ENCODE measurements around the gene PPAN.

Gene PPAN

DNA sequence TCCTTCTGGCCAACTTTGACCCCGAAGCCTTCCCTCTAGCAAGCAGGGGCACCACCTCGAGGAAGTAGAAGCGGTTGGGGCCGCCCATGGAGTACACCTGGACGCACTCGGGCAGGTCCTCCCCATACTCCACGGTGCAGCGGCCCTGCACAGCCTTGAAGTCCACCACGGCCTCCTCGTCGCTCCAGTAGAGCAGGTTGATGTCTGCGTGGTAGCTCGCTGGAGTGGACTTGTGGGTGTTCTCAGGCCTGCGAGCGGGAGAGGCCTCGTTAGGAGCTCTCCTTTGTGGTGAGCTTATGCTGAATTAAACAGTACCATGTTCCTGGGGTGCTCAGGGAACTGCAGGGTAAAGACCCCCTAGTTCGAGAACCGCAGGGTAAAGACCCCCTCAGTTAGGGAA, 35.8 kb downstream of the PPAN start:
- DNase-seq, result no peak

- peak; percentile 83 for DNase-seq
Observed at GRCh38 chr19:10142701-10143375, 36.7 kb downstream of the PPAN start.

GRCh38 chr19:10143681-10144080, 37.5 kb downstream of the PPAN start:
- peak; percentile 32 for DNase-seq

DNA sequence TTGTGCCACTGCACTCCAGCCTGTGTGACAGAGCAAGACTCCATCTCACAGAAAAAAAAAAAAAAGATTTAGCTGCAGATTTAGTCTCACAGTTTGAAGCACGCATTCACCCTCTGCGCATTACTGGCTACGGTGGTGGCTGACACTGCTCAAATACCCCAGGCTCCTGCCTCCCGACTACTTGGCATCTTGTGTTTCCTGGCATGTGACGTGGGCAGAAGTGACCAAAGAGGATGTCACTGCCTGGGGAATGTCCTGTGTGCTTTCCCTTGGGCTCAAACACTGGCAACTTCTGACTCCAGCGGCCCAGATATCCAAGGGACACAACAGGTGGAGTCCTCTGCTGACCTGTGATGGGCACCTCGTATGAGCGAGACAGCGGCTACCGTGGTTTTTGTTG, 38.2 kb downstream of the PPAN start:
- DNase-seq, result peak; percentile 12

GRCh38 chr19:10145031-10145430, 38.9 kb downstream of the PPAN start:
- DNase-seq, result peak; percentile 18

DNA sequence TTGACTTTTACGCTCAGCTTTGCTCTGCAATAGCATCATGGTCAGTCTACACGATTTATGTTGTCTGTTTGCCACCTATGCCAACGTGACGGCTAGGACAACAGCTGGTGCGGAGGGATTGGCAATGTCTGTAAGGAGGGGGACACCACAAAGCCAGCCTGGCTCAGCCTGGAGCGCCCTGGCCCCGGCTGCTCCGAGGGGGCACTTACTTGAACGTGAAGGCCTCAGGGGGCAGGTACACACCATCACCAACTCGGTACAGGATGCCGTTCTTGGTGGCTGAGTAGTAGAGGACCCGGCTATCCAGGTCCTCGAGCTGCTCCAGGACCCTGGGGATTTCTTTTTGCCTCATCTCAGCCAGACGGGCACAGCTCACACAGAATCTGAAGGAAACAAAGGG, 40.0 kb downstream of the PPAN start:
- DNase-seq, result no peak

DNA sequence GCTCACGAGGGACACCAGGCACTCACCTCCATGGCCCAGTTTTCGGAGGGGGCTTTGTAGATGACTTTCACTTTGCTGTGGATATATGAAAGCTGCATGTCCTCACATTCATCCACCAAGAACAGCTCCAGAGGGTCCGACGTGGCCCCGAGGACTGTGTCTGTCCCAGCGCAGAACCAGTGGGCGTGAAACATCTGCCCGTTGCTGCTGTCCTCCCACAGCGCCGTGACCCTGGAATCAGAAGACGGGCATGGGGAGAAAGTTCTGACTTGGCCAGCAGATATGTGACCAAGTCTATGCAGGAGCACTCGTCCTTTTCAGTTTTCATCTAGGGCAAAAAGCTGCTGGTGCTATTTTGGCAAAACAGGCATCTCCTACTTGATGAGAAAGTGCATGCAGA, 43.3 kb downstream of the PPAN start:
- DNase-seq, result no peak

- DNase-seq, result no peak
Observed at GRCh38 chr19:10151521-10151920, 45.4 kb downstream of the PPAN start.

DNA sequence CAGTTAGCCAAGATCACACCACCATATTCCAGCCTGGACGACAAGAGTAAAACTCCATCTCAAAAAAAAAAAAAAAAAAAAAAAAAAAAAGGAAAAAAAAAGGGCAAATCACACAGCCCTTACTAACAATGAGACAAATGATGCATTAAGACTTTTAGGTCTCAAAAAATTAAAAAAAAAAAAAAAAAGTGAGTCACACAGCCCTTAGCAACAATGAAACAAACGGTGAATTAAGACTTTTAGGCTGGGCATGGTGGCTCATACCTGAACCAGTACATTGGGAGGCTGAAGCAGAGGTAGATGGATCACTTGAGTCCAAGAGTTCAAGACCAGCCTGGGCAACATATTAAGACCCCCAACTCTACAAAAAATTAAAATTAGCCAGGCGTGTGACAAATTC, 45.9 kb downstream of the PPAN start:
- no peak for DNase-seq

DNA sequence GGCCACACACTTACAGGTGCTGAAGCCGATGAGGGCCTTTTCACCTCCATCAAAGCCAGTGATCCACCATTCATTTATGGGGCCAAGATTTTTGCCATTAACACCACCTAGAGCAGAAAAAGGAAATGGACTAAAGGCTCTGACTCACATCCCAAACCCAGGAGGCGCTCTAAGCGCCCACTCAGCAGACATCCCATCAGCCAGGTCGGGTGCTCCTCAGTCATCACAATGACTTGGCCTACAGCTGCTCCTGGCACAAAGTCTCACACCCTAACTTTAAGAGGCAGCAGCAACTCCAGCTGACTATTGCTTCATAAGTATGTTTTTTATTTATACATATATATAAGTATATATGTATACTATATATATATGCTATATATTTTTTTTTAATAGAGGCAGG, 49.7 kb downstream of the PPAN start:
- DNase-seq, result no peak

DNA sequence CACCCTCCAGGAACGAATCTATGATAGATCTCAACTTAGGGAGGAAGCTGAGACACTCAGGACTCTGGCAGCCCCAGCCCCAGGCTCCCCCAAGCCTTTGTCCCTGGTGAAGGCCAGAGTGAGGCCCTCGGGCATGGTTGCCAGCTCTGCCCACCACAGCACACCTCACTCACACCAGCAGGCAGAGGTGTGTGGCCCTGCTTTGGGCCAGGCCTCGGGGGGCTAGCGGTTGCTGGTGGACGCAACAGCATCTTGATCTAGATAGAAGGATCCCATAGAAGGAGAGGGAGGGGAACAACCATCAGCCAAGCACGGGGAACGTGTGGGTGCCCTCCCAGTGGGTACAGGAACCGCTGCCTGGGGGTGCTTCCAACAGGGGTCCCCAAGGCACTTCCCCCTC, 51.9 kb downstream of the PPAN start:
- no peak for DNase-seq

DNA sequence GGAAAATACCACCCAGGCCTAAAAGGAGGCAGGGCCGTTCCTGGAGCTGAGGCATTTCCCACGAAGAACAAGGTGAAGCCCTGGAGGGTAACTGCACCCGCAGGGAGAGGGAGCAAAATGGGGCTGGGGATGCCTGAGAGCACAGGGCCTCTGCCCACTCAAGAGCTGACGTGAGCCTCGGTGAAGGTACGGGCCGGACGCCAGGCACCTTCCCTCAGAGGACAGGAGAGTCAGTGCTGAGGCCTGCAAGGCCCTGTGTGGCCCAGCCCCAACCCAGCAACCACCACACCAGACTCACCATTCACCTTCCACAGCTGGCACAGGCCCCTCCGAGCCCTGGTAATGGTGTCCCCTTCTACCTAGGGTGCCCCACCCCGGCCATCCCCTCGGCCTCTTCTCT, 52.3 kb downstream of the PPAN start:
- no peak for DNase-seq

- DNase-seq, result no peak
Observed at GRCh38 chr19:10159610-10160009, 53.4 kb downstream of the PPAN start.
